Esophagus (tissue), 2 donors: ENCODE data around the gene CACNB4. TPM values are rescaled to one million over a fixed set of nuclear protein-coding genes. Genes with fewer than 3 reads are reported as not detected.

Source experiments
- H3K27ac ChIP-seq, 2 donors: one replicate each; pipeline ENCODE4 v1.5.1; 2013; ENCODE audit warnings: low read depth in 2 of 2, mild to moderate bottlenecking in 2 of 2, inconsistent platforms in 1 of 2, low read length in 1 of 2, moderate library complexity in 1 of 2
- H3K27me3 ChIP-seq, 2 donors: one replicate each; pipeline ENCODE4 v1.6.1; 2013; ENCODE audit warnings: low read length in 2 of 2, control low read depth in 1 of 2, mild to moderate bottlenecking in 1 of 2; ENCODE audit not compliant: insufficient read depth in 2 of 2, control insufficient read depth in 1 of 2
- H3K36me3 ChIP-seq, 2 donors: one replicate each; pipeline ENCODE4 v1.6.1; 2013; ENCODE audit warnings: low read length in 1 of 2; ENCODE audit not compliant: control insufficient read depth in 2 of 2, insufficient read depth in 2 of 2
- H3K4me1 ChIP-seq, 2 donors: one replicate each; pipeline ENCODE4 v1.6.1; 2013; ENCODE audit warnings: low read length in 1 of 2; ENCODE audit not compliant: control insufficient read depth in 2 of 2, insufficient read depth in 2 of 2
- H3K4me3 ChIP-seq, 2 donors: one replicate each; pipeline ENCODE4 v1.5.1; 2013; ENCODE audit warnings: low read length in 2 of 2, mild to moderate bottlenecking in 2 of 2, low read depth in 1 of 2, moderate library complexity in 1 of 2
- H3K9me3 ChIP-seq, 2 donors: one replicate each; pipeline ENCODE4 v1.6.1; 2013; ENCODE audit warnings: mild to moderate bottlenecking in 2 of 2, low read depth in 1 of 2, low read length in 1 of 2, moderate library complexity in 1 of 2; ENCODE audit not compliant: control insufficient read depth in 2 of 2, insufficient read depth in 1 of 2
- WGBS, 2 donors: extraction: QIAGEN DNeasy Blood & Tissue Kit; methylation state at CpG; one replicate each; pipeline ENCODE4 v1.1.7; 2013; 5-methylcytosine and 5-hydroxymethylcytosine counted together
- polyA plus RNA-seq, 2 donors: library from polyadenylated mRNA; stranded (reverse); fragments of 200-250 nt; gene quantifications; one replicate each; pipeline ENCODE4 v1.2.3, GENCODE V29; 2013
- donor health status: healthy with polysubstance abuse.
- donor health status: Bipolar disorder and iron deficiency.

Gene CACNB4
- polyA plus RNA-seq, 2 donors: 1.2 to 1.3 TPM

- 82 to 83% methylated on average over 4 of the region's 4 CpGs for WGBS, 2 donors
Measured at GRCh38 chr2:152049541-152049940, 49.3 kb downstream of the CACNB4 start.

DNA sequence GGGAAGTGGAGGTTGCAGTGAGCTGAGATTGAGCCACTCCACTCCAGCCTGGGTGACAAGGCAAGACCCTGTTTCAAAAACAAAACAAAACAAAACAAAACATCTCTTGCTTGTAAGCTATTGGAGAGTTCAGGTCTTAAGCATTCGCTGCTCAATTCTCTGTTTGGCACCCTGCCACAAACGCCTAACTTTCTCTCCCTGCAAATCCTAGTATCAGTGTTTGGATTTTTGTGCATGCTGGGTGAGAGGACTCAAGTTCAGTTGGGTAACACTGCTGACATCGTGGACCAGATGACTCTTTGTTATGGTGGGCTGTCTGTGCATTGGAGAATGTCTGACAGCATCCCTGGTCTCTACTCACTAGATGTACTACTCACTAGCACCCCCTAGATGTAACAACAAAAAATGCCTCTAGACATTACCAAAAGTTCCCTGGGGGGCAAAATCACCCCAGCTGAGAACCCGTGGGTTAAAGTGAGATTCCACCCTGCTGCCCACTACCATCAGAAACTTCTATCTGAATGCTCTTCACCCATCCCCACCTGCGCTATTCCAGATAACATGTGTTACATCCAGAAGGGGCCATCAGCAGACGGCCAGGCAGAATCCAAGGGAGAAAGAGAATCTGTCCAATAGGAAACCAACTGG lies 50.9 kb downstream of the CACNB4 start:
- no peaks in the 10 kb centered on the region for H3K36me3 ChIP-seq
- 61 to 66% methylated on average over 6 of the region's 6 CpGs for WGBS, 2 donors
- H3K9me3 ChIP-seq: no peaks in the 10 kb centered on the region
- no peak overlapping the region for H3K27ac ChIP-seq
- H3K4me3 ChIP-seq: no peak overlapping the region
- H3K4me1 ChIP-seq: no peaks in the 10 kb centered on the region
- H3K27me3 ChIP-seq: no peaks in the 10 kb centered on the region

More at GRCh38 chr2:152049541-152049940, 49.3 kb downstream of the CACNB4 start:
- Histone ChIP-seq H3K27me3 (no peaks in the 10 kb centered on the region), H3K9me3 (no peaks in the 10 kb centered on the region), H3K4me3 (no peak overlapping the region), H3K27ac (no peak overlapping the region), H3K36me3 (no peaks in the 10 kb centered on the region), H3K4me1 (no peaks in the 10 kb centered on the region)

GRCh38 chr2:152046940-152047339 lies 51.9 kb downstream of the CACNB4 start:
- Histone ChIP-seq H3K27me3 (no peaks in the 10 kb centered on the region), H3K4me1 (no peaks in the 10 kb centered on the region), H3K9me3 (no peaks in the 10 kb centered on the region), H3K4me3 (no peak overlapping the region), H3K27ac (no peak overlapping the region), H3K36me3 (no peaks in the 10 kb centered on the region)
- WGBS, 2 donors: 57 to 62% methylated on average over 4 of the region's 4 CpGs

DNA sequence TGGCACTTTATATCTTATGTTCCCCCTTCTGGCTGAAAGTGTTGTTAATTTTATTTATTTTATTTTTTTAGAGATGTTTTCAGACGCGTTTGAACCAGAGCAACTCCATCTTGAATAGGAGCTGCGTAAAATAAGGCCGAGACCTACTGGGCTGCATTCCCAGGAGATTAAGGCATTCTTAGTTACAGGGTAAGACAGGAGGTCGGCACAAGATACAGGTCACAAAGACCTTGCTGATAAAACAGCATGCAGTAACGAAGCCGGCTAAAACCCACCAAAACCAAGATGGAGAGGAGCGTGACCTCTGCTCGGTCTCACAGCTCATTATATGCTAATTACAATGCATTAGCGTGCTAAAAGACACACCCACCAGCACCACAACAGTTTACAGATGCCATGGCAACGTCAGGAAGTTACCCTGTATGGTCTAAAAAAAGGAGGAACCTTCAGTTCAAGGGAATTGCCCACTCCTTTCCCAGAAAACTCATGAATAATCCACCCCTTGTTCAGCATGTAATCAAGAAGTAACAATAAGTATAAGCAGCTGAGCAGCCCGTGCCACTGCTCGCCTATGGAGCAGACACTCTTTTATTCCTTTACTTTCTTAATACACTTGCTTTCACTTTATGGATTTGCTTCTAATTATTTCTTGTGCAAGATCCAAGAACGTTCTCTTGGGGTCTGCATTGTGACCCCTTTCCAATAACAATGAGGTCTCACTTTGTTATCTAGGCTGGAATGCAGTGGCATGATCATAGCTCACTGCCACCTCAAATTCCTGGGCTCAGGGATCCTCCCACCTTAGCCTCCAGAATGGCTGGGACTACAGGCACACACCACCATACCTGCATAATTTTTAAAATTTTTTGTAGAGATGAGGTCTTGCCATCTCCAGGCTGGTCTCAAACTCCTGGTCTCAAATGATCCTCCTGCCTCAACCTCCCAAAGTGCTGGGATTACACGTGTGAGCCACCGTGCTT lies 55.9 kb downstream of the CACNB4 start:
- H3K36me3 ChIP-seq: no peaks in the 10 kb centered on the region
- WGBS, 2 donors: 62 to 63% methylated on average over 16 of the region's 16 CpGs
- no peaks in the 10 kb centered on the region for H3K27me3 ChIP-seq
- no peaks in the 10 kb centered on the region for H3K9me3 ChIP-seq
- H3K4me3 ChIP-seq: no peak overlapping the region
- H3K4me1 ChIP-seq: no peaks in the 10 kb centered on the region
- H3K27ac ChIP-seq: no peak overlapping the region

DNA sequence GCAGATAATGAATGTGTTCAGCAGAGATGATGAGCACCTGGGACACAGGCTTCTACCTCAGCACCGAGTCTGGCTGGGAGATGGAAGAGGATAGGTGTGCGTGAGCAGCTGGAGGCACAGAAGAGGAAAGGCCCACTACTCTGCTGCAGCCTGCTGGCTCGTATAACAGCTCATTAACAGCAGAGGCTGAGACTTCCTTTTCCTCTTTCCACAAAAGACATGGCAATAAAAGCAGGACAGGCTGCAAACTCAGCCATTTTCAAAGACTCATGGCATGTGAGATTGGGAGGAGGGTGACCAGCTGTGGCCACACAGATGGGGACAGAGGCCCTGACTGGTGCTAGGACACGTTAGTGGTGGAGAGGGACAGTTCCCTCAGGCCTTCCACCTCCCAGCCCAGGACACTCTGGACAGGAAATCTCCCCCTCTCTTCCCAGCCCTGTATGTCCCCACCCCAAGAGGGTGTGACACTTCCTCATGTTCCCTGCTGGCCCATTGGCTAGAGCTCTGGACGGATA lies 60.3 kb downstream of the CACNB4 start:
- H3K4me1 ChIP-seq: peaks cover 0 to 4% of the 10 kb centered on the region in 2 donors
- 61 to 62% methylated on average over 5 of the region's 5 CpGs for WGBS, 2 donors
- H3K27ac ChIP-seq: no peak overlapping the region

GRCh38 chr2:152037743-152038435 lies 61.0 kb downstream of the CACNB4 start:
- no peak overlapping the region for H3K4me3 ChIP-seq
- H3K27ac ChIP-seq: no peak overlapping the region
- peaks cover 0 to 4% of the 10 kb centered on the region in 2 donors for H3K4me1 ChIP-seq
- H3K27me3 ChIP-seq: no peaks in the 10 kb centered on the region
- H3K9me3 ChIP-seq: no peaks in the 10 kb centered on the region
- 51 to 62% methylated on average over 6 of the region's 6 CpGs for whole genome bisulfite sequencing, 2 donors
- H3K36me3 ChIP-seq: no peaks in the 10 kb centered on the region

More for the DNA sequence above, 60.3 kb downstream of the CACNB4 start:
- no peak overlapping the region for H3K4me3 ChIP-seq
- H3K36me3 ChIP-seq: no peaks in the 10 kb centered on the region
- no peaks in the 10 kb centered on the region for H3K9me3 ChIP-seq
- H3K27me3 ChIP-seq: no peaks in the 10 kb centered on the region

DNA sequence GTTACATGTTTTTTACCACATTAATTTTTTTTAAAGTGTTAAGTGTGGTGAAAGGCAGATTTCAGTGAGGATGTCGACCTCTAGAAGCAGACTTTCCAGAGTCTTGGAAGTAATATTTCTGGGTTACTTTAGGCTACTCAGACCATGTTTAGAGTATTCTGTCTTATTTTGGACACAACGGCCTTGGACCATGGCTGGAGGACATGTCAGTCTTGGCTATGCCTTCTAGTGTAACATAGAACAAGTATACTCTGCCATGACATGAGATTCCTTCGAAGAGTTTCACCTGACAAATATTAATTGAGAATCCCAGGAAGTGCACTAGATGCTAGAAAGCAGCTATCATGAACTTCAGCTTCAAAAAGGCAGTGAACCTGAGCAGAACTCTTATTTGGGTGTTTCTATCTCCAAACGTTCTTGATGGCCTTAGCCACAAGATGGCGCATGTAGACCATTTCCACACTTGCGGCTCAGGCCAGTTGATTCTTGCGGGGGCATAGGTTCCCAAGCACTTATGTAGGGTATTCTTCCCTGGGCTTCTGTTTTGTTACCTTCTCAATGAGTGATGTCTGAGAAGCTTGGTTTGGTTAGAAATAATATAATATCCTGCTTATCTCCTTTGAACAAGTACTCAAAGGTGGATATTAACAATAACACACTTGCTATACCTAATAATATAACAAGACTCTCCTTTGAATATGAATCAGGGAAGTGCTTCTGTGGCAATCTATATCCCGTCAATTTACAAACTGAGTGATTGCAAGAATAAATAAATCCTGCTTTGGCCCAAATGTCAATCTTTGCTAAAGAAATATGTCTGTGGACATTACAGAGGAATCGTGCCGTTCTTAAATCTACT lies 62.0 kb downstream of the CACNB4 start:
- no peaks in the 10 kb centered on the region for H3K36me3 ChIP-seq
- H3K27ac ChIP-seq: no peak overlapping the region
- H3K9me3 ChIP-seq: no peaks in the 10 kb centered on the region
- no peak overlapping the region for H3K4me3 ChIP-seq
- H3K27me3 ChIP-seq: no peaks in the 10 kb centered on the region
- WGBS, 2 donors: 34 to 38% methylated on average over 10 of the region's 10 CpGs
- peaks cover 0 to 4% of the 10 kb centered on the region in 2 donors for H3K4me1 ChIP-seq

DNA sequence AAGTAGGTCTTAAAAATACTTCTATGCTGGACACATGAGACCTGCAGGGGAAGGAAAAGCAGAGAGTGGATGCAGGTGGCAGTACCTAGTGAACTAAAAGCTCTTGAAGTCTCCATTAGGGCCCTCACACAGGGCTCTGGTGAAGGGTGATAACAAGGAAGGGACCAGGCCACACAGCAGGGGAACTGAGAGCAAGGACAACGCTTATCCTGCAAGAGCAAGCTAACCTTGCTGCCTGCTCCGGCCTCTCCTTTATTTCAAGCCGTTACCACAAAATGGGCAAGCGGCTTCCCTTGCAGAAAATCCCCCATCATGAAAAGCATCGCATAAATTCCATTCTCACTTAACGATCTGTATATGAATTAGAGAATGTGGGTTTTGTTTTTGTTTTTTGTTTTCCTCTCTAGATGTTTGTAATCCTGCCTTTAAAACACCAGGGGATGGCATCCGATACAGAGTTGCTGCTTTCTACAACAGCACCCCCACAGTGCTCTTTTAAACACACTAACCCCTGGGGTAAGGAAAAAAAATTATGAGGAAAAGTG lies 64.5 kb downstream of the CACNB4 start:
- H3K27me3 ChIP-seq: no peaks in the 10 kb centered on the region
- no peaks in the 10 kb centered on the region for H3K36me3 ChIP-seq
- H3K9me3 ChIP-seq: no peaks in the 10 kb centered on the region
- H3K27ac ChIP-seq: no peak overlapping the region
- H3K4me1 ChIP-seq: peaks cover 0 to 4% of the 10 kb centered on the region in 2 donors
- WGBS, 2 donors: 85 to 90% methylated on average over 7 of the region's 7 CpGs
- H3K4me3 ChIP-seq: no peak overlapping the region
